ENCODE results near the gene PPP1R26.

GRCh38 chr9:135485832-135486231 lies 6.2 kb downstream of the PPP1R26 start:
- TF ChIP-seq CTCF (conservative IDR thresholded peaks at IDR 0.05; ENCODE audit: low read depth in 2 of 2) (no peak; a peak in 1 of 4 replicates), EZH2phosphoT487 (IDR thresholded peaks at IDR 0.05; ENCODE audit: unreplicated experiment) (no peak), POLR2AphosphoS5 (IDR thresholded peaks at IDR 0.05; ENCODE audit: low read depth) (no peak), EZH2 (IDR thresholded peaks at IDR 0.05; ENCODE audit: low read depth, unreplicated experiment) (no peak), CREB1 (CRISPR knock-in tag; IDR thresholded peaks at IDR 0.05; ENCODE audit: low read depth) (no peak), ZNF114 (CRISPR knock-in tag; IDR thresholded peaks at IDR 0.05) (no peak), REST (IDR thresholded peaks at IDR 0.05; ENCODE audit: unreplicated experiment) (no peak), JUNB (IDR thresholded peaks at IDR 0.05; ENCODE audit: unreplicated experiment) (no peak), ZNF331 (CRISPR knock-in tag; IDR thresholded peaks at IDR 0.05; ENCODE audit: low read depth) (no peak), ETS1 (IDR thresholded peaks at IDR 0.05) (no peak), NANOG (IDR thresholded peaks at IDR 0.05; ENCODE audit: borderline replicate concordance) (no peak), ZNF462 (CRISPR knock-in tag; IDR thresholded peaks at IDR 0.05) (no peak)

Data from GM23338 (cell line).